GM12873 (cell line): ENCODE measurements around the gene PFDN4.

ENCODE experiments used
- CTCF ChIP-seq: IDR thresholded peaks from 2 replicates; pipeline ENCODE4 v1.5.1; 2012; ENCODE audit warnings: low read depth, mild to moderate bottlenecking, moderate library complexity, low read length, control low read depth; ENCODE audit not compliant: insufficient read depth; ENCODE audit errors: missing control alignments

Gene PFDN4

GRCh38 chr20:54228841-54229240, 21.0 kb downstream of the PFDN4 start:
- TF ChIP-seq CTCF: no peak

GRCh38 chr20:54229566-54230160, 21.8 kb downstream of the PFDN4 start:
- no peak for TF ChIP-seq CTCF

- TF ChIP-seq CTCF: no peak
Observed at GRCh38 chr20:54231036-54231435, 23.1 kb downstream of the PFDN4 start.

DNA sequence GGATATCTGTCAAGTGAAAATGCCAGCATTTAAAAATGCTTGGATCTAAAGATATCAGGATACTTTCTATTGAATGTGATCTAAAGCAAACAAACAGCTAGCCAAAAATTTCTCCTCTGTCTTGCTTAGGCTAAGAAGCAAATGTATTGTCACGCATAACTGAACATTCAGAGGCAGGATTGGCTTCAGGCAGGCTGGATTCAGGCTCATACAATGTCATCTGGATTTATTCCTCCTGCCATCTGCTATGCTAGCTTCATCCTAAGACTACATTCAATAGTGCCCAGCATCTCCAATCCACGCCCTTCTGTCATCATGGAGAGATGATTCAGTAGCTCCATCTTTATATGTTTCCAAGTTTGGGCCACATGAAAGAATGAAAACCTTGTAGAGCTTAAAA, 27.1 kb downstream of the PFDN4 start:
- TF ChIP-seq CTCF: no peak

- TF ChIP-seq CTCF: no peak
Observed at GRCh38 chr20:54237116-54237943, 29.4 kb downstream of the PFDN4 start.

- no peak for TF ChIP-seq CTCF
Observed at GRCh38 chr20:54244113-54244512, 36.2 kb downstream of the PFDN4 start.

DNA sequence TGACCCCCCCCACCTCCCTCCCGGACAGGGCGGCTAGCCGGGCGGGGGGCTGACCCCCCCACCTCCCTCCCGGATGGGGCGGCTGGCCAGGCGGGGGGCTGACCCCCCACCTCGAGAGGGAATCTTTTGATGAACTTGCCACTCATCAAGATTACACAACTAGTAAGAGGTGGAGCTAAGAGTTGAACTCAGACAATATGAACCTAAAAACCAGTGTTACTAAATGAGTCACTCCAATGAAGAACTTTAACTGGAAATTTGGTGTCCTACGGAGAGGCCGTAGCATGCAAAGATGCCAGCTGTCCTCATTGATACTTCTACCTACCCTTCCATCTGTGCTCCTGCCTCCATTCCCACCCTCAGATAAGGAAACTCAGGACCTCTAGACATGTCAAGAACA, 42.8 kb downstream of the PFDN4 start:
- no peak for TF ChIP-seq CTCF
